DMS79 (cell line): ENCODE results near the gene PLEKHH3.
A peak's percentile ranks its signal among the peaks of the same experiment; 100 is the strongest.

ENCODE experiments used
- DNase-seq: peaks from one replicate; lab custom pipeline; 2025; lab: John Stamatoyannopoulos, UW

Gene PLEKHH3

DNA sequence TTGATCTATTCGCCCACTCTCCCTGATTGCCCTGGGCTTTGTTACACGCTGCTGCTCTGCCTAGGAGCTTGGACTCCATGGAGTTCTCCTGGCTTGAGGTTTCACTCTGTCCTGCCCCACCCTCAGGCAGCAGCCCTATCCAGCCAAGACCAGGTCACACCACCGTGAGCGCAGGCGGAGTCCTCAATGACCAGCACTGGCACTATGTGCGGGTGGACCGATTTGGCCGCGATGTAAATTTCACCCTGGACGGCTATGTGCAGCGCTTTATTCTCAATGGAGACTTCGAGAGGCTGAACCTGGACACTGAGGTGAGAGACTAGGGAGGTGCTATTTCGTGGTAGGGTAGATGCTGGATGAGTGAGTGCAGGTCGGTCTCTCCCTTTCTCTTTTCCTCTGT lies 9.0 kb upstream of the PLEKHH3 start:
- no peak for DNase-seq

DNA sequence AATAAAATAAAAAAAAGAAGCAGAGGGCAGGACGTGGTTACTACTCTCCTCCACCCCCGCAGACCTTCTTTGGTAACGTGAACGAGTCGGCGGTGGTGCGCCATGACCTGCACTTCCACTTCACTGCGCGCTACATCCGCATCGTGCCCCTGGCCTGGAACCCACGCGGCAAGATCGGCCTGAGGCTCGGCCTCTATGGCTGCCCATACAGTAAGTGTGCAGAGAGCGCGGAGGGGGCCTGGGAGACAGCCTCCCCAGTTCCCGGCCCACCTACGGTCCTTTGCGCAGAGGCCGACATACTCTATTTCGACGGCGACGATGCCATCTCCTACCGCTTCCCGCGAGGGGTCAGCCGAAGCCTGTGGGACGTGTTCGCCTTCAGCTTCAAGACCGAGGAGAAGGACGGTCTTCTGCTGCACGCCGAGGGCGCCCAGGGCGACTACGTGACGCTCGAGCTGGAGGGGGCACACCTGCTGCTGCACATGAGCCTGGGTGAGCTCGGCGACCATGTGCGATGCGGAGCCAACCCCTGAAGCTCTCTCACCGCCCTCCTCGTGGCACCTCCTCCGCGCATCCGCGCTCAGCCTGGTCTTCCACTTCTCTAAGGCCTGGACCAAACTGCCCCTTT lies 8.2 kb upstream of the PLEKHH3 start:
- no peak for DNase-seq

DNA sequence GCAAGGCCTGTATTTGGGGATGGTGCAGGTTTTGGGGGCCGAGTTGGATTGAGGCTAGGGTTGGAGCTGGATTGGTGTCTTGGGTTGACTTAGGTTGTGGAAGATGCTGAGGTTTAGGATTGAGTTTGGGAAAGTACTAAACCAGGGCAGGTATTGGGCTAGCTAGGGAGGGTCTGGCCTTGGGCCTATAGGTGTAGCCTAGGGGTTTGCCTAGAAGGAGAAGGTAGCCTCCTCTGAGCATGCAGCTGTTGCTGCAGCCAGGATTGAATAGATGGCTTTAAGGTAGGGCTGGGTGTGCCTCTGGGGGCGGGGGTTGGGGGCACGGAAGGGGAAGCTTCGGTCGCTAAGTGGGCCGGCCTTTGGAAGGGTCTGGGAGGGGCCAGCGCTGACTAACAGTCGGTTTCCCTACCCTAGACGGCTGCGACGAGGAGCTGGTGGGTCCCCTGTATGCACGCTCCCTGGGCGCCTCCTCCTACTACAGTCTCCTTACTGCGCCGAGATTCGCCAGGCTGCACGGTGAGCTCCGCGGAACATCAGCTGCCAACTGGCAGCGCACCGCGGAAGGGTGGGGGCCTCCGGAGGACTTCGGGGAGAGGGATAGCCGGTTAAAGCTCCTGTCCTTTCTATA lies 6.7 kb upstream of the PLEKHH3 start:
- DNase-seq: no peak

DNA sequence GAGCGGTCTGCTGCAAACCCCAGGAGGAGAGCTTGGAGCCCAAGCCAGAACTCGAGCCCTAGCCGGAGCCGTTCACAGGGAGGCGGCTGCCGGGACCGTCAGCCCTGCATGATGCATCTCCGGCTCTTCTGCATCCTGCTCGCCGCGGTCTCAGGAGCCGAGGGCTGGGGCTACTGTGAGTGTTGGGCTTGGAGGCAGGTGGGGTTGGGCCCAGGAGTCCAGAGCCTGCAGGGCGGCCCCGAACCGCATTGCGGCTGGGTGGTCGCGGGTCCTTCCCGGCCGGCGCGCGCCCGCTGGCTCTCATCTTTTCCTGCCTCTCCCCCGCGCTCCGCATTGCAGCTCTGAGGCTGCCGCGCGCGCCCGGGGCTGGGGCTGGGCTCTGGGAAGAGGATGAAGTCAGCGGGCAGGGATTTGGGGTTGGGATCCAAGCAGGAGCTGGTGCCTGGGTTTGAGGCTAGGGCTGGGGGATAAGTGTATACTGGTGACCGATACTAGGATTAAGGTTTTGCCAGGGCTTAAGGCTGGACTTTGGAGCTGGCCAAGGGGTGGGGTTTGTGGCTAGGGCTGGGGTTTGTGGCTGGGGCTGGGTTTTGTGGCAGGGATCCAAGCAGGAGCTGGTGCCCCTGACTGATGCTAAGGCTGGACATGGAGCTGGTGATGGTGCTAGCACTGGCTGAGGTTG lies 6.1 kb upstream of the PLEKHH3 start:
- no peak for DNase-seq

DNA sequence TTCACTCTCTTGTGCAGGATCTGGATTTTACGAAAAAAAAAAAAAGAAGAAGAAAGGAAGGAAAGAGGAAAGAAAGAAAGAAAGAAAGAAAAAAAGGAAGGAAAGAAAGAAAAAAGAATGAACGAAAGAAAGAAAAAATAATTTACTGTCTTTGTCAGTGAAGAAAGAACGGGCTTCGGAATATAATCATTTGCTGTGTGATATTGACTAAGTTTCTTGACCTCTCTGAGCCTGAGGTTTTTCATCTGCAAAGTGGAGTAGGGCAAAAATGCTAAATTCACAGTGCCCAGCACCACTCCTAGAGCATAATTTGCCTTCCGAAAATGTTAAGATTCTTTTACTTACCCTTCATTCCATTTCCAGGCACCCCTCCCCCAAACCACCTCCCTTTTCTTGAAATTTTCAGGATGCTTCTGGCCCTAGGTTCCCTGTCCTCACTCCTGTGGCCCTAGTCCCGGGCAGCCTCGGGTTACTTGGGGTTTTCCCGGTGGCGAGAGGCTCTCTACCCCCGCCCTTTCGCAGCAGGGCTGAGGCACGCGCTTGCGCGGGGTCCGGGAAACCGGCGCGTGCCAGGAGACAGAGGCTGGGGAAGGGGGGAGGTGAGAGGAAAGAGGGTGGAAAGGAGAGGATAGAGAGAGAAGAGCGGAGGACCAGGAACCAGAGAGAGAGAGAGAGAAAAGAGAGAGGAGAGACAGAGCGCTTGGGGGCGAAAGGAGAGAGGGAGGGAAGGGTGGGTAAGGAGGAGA lies 5.4 kb upstream of the PLEKHH3 start, which contains the start of gene CNTNAP1:
Gene CNTNAP1, plus strand, starts transcription at position 556 of the 746 bp plus-strand sequence. CDS start 299 bp downstream, outside the sequence.
- peak; percentile 63 for DNase-seq

DNA sequence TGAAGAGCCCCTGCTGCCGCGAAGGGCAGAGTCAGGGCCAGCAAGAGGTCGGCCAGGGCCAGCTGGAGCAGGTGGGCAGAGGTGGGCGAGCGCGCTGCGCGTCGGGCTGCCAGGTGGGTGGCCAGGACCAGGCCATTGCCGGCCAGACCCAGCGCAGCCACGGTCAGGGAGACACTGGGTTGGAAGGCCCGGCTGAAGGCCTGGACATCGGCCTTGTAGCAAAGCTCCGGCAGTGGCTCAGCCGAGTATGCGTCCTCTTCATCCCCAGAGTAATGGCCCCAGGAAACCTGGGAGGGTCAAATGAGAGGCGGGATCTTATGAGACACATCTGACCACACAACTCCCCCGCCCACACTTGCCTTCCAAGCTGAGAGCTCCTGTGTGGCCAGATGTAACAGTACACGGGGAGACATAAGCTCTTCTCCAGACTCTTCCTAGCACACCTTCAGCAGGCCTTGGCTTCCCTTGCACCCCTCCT lies 3.6 kb upstream of the PLEKHH3 start:
- DNase-seq: no peak

DNA sequence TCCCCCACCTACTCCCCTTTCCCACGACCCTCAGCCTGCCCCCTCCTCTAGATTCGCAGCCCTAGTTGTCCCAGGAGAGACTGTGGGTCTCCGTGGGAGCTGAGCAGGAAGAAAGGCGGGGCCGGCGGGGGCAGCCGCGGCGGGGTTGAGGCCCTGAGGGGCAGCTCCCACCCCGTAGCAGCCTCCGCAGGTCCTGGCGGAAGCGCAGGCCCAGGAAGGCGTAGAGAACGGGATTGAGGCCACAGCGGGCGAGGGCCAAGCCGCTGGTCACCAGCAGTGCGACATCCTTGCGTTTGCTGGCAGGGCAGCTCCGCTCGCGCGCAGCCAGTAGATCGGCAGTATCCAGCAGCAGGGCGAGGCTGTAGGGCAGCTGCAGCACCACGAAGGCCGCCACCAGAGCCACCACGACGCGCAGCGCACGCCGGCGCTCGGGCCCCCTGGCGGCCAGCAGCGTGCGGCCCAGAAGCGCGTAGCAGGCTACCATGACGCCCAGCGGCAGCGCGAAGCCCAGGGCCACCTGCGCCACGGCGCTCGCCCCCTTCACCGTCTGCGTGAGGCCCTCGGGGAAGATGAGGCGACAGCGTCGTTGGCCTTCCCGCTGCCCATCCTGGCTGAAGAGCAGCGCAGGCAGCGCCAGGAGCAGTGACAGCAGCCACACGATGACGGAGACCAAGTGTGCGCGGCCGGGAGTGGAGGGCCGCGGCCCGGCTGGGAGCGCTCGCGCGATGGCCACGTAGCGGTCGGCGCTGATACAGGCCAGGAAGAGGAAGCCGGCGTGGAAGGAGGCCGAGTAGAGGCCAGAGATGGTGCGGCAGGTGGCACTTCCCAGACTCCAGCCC lies 2.9 kb upstream of the PLEKHH3 start:
- DNase-seq: peak; percentile 43

DNA sequence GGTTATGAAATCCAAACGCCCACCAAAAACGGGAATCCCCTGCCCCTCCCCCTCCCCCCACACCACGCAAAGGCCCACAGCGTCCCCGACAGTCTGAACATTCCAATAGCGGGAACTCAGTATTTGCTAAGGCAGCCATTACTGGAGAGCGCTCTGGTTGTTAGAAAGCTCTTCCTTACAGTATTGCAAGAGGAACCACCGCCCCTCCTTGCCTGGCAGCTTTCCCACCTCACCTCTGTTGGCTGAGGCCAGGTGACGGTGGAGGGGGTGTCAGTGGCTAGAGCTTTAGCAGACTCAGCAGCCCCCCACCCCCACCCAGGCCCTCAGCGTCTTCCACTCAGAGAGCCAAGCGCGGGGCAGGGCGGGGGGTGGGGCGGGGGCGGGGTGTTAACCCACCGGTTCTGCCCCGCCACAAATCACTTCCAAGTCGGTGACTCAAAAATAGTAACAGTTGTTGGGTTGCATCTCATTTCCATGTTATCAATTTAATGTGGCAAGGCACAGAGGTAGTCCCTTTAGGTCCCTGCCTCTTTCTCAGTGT lies 2.2 kb upstream of the PLEKHH3 start:
- peak; percentile 90 for DNase-seq

DNA sequence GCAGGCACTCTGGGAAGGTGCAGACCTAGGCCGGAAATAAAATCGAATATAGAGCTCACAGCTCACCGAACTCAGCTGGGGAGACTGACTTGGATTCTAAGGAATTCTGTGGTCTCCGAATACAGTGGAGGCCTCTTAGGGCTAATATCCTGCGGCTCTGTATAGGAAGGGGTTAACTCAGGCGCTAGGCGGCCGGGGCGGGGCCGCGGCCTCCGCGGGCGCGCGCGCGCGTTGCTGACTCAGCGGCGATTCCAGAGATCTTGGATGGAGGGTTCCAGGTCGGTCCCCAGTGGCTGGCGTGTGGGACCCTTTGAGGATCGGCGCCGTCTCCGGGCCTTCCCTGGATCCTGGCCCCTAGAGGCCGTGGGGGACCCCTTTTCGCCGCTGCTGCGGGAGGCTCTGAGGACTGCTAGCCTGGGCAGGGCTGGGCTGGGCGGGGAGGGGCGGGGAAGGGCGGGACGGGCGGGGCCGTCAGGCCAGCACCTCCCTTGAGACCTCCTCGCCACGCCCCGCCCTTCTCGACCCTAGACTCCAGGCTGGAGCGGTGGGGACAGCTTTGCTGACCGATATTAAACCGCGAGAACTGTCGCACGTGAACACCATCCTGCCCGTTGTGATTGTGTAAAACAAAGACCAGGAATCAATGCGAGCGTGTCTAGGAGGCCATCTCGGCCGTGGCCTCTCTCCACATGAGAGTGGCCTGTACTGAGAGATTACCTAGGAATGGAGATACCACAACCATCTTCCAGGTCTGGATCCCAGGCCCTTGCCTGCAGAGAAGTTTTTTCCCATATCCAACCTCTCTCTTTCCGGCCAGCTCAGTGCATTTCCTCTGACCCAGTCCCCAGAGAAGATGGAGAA lies 1.4 kb upstream of the PLEKHH3 start:
- peak; percentile 82 for DNase-seq

DNA sequence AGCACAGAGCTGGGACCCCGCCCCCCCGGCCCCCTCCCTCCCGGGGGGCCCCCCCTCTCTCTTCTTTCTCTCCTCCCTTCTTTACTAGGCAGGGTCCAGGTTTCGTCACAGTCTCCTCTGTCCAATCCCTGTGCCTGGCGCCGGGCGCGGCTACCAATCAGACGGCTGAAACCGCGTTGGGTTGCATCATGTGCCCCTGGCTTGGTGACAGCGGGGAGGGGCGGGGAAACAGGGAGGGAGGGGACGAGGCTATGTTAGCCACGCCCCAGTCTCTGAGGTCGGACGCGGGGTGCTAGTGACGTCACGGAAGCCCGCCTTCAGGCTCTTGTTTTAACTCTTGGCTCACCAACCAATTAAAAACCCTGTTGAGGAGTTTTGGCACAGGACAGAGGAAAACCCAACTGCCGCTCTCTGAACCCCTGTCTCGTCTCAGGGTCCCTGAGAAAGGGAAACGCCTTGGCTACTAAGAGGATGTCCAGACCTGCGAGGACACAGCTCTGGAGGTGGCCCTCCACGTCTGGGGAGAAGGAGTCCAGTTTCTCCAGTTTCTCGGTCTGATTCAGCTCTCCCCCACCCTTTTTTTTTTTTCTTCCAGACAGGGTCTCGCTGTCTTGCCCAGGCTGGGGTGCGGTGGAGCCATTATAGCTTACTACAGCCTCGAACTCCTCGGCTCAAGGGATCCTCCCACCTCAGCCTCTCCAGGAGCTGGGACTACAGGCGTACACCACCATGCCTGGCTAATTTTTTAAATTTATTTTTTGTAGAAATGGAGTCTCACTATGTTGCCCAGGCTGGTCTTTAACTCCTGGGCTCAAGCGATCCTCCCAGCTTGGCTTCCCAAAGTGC lies 441 bp upstream of the PLEKHH3 start:
- DNase-seq: peak; percentile 98

DNA sequence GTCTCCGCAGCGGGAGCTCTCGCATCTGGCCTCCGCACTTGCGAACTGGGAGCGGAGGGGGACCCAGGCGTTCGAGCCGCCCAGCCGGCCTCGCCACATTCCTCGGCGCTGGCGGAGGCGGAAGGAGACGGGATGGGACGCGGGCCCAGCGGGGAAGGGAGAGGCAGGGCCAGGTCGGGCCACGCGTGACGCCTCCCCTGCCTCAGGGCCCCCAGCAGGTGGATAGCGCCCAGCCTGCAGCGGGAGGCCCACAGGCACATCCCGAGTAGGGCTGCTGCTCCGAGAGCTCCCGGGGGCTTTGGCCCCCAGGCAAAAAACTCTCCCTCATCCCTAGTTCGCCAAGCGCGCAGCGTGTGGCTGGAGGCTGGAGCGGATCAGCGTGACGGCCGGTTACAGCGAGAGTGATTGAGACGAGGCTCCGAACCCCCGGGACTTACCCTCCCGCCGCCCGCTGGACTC lies 800 bp downstream of the PLEKHH3 start:
- DNase-seq: no peak

DNA sequence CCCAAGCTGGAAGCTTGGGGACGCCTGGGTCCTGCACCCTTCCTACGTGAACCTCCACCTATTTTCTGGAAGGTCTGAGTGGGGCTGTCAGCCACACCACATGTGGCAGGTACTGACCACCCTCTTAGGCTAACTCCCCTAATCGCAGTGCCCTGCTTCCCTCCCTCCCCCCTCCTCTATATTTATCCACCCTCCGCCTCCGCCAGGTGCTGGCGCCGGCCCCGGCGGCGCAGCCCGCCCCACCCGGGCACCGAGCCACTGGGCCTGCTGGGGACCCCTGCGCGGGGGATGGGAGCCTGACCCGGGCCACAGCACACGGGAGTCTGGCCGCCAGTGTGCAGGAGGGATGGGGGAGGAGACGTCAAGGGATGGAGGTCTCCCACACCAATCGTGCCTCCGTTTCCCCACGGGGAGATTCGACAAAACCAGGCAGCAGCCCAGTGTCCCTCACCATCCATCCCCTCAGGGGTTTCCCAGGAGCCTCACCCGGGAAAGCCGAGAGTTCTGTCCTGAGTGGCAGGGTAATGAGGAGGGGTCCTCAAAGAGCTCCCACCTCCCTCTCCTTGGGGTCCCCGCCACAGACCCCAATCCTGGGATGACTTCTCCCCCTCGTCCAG lies 1.3 kb downstream of the PLEKHH3 start:
- DNase-seq: peak; percentile 52

DNA sequence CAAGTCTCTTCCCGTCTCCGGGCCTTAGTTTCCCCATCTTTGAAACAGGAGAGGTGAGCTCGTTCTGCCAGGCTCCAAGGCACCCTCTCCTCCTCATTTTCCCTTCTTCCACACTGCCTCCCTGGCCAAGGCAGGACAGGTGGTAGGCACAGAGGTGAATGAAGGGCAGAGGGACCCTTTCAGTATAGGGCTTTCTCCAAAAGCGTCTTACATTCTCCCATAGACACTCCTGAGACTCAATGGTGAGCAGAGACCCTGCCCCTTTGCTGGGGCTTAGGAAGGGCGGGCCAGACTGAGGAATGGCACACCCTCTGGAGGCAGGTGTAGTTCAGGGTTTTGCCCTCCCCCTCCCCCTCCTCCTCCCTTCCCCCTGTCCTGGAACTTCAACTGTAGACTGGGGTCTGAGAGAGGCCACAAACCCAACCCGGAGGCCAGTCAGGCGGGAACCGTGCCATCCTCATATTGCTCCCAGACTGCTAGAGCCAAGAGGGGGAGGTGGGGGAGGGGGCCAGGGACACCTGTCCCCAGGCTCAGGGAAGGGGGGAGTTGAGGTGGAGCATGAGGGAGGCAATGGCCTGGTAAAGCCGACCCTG lies 1.9 kb downstream of the PLEKHH3 start:
- DNase-seq: peak; percentile 66

DNA sequence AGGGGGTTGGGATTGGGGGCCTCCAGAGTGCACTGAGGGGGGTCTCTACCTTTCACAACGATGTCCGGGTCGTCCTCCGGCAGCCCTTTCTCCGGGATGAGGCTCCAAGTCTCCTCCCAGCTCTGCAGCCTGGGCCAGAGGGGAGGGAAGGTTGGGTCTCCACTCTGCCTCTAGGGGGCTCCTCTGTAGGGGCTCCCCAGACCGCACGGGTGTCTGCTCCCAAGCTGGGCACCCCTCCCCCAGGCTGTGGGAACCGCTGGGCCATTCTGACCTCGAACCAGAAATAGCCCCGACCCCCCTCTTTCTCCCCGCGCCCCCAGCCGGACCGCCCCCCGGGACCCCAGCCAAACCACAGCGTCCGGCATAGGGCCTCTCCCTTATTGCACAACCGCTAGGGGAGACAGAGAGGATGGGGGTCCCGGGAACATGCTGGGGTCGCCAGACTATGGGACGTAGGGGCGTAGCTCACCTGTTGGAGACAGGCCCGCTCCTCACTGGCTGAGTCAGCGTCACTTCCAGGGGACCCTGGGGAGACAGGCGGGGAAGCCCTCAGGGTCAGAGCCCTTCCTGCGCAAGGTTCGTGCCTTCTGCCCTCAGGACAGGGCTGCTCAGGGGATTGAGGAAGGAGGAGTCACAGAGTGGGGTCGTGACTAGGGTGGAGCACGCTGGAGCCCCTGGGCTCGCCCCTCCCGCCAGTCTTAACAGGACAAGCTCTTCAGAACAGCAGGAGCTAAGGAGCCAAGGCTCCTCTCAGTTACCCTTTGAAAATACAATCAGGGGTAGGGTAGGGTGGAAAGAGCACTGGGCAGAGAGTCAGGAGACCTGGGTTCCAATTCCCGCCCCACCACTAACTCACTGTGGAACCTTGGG lies 2.7 kb downstream of the PLEKHH3 start:
- peak; percentile 34 for DNase-seq

DNA sequence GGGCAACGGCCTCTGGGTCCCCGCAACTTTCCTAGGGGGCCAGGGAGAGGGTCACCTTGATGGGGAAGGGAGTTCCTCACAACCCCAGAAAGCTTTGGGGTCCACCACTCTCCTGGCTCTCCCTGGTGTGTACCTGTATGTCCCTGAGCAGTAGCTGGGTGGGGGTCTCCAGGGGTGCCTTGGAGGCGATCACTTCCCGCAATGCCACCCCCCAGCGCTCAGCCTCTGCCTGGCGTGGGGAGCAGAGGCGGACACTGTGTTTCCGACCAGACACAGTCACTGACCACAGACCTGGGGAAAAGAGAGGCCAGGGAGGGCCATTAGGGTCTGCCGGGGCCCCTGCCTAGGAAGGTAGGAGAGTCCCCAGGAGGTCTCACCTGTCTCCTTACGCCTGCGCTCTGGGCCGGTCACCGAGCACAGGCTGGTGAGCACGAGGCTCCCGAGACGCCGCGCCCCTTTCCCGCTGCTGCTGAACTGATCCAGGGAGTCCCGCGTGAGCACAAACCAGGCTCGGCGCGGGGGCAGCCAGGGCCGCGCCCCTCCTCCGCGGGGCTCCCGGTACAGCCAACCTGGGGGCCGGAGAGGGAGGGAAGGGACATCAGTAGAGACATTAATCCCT lies 3.4 kb downstream of the PLEKHH3 start:
- no peak for DNase-seq

DNA sequence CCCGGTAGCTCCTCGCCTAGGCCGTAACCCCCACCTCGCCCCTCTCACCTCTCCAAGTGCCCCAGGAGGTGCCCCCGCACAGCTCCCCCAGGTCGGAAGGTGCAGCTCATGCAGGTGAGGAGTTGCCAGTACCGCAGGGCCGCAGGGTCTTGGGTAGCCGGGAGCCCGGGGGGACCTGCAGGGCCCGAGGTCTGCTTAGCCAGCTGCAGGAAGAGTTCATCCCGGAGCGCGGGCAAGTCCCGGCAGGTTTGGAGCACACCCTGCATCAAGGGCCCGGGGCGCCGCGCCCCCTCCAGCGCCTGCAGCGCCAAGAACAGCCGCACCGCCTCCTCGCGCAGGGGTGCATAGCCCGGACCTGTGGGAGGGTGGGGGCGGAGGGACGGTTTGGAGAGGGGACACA lies 4.8 kb downstream of the PLEKHH3 start:
- peak; percentile 59 for DNase-seq
